WERI-Rb-1 (cell line): ENCODE results near the gene KAZN.

Experiments
- DNase-seq: peaks from one replicate; pipeline ENCODE4 v3.0.0-alpha.2; 2020
- H3K27ac ChIP-seq: fragments of 250-450 bp; sonication (Bioruptor Pico); 2 replicates; pipeline ENCODE4 v1.5.1; 2020; ENCODE audit warnings: mild to moderate bottlenecking, moderate library complexity
- H3K27me3 ChIP-seq: fragments of 250-450 bp; sonication (Bioruptor Pico); 2 replicates; pipeline ENCODE4 v1.5.1; 2021; ENCODE audit warnings: mild to moderate bottlenecking, low read depth, moderate library complexity; ENCODE audit not compliant: insufficient read depth, severe bottlenecking
- H3K36me3 ChIP-seq: fragments of 250-450 bp; sonication (Bioruptor Pico); 2 replicates; pipeline ENCODE4 v1.5.1; 2020; ENCODE audit warnings: mild to moderate bottlenecking, moderate library complexity
- H3K4me3 ChIP-seq: 2 replicates; pipeline ENCODE4 v1.5.1; 2011; ENCODE audit warnings: low read depth, mild to moderate bottlenecking, control low read depth, low read length
- H3K9me3 ChIP-seq: fragments of 250-450 bp; sonication (Bioruptor Pico); 2 replicates; pipeline ENCODE4 v1.5.1; 2021; ENCODE audit warnings: mild to moderate bottlenecking, moderate library complexity; ENCODE audit not compliant: severe bottlenecking
- CTCF ChIP-seq: IDR thresholded peaks from 2 replicates; pipeline ENCODE4 v1.5.1; 2011; ENCODE audit warnings: low read depth, mild to moderate bottlenecking, control low read depth, inconsistent platforms, low read length

Gene KAZN

GRCh38 chr1:14755518-14756252, 157.2 kb downstream of the KAZN start:
- H3K9me3 ChIP-seq: no peaks in the 10 kb centered on the region
- no peak overlapping the region for H3K27ac ChIP-seq
- DNase-seq: no peak
- H3K27me3 ChIP-seq: no peaks in the 10 kb centered on the region
- no peak for TF ChIP-seq CTCF
- H3K36me3 ChIP-seq: no peaks in the 10 kb centered on the region
- H3K4me3 ChIP-seq: no peak overlapping the region

GRCh38 chr1:14756589-14757285, 158.3 kb downstream of the KAZN start:
- Histone ChIP-seq H3K9me3 (no peaks in the 10 kb centered on the region), H3K36me3 (no peaks in the 10 kb centered on the region), H3K27ac (no peak overlapping the region), H3K4me3 (no peak overlapping the region), H3K27me3 (no peaks in the 10 kb centered on the region)
- TF ChIP-seq CTCF: no peak
- no peak for DNase-seq

- DNase-seq: no peak
- Histone ChIP-seq H3K27me3 (no peaks in the 10 kb centered on the region), H3K36me3 (no peaks in the 10 kb centered on the region), H3K9me3 (no peaks in the 10 kb centered on the region), H3K4me3 (no peak overlapping the region), H3K27ac (no peak overlapping the region)
- no peak for TF ChIP-seq CTCF
Observed at GRCh38 chr1:14757286-14757625, 158.8 kb downstream of the KAZN start.

- DNase-seq: peak; percentile 67
- no peak for TF ChIP-seq CTCF
- Histone ChIP-seq H3K36me3 (no peaks in the 10 kb centered on the region), H3K9me3 (no peaks in the 10 kb centered on the region), H3K4me3 (no peak overlapping the region; the same call in none of the 2 replicates), H3K27ac (no peak overlapping the region), H3K27me3 (no peaks in the 10 kb centered on the region)
Observed at GRCh38 chr1:14759042-14759818, 160.7 kb downstream of the KAZN start.

- Histone ChIP-seq H3K4me3 (no peak overlapping the region), H3K36me3 (no peaks in the 10 kb centered on the region), H3K27me3 (no peaks in the 10 kb centered on the region), H3K27ac (no peak overlapping the region), H3K9me3 (no peaks in the 10 kb centered on the region)
- DNase-seq: no peak
- no peak for TF ChIP-seq CTCF
Observed at GRCh38 chr1:14759843-14760242, 161.4 kb downstream of the KAZN start.
